A673 (cell line): ENCODE data around the gene MICAL1.

Experiments used
- CTCF ChIP-seq: fragments of 300-800, 200-600 bp; sonication (generic); conservative IDR thresholded peaks from 2 replicates; pipeline ENCODE4 v1.5.1; 2017; ENCODE audit warnings: low read depth, mild to moderate bottlenecking, antibody characterized with exemption, low read length, moderate library complexity, mixed read lengths
- EZH2 ChIP-seq: fragments of 200-600 bp; sonication (generic); IDR thresholded peaks from 2 replicates; pipeline ENCODE4 v1.6.1; 2017; ENCODE audit warnings: borderline replicate concordance, low read depth, mild to moderate bottlenecking, mixed read lengths, antibody characterized with exemption, low read length; ENCODE audit not compliant: poor library complexity, severe bottlenecking

GRCh38 chr6:109503327-109504224 lies 48.0 kb upstream of the MICAL1 start:
- TF ChIP-seq CTCF, result no peak
- no peak for TF ChIP-seq EZH2
